ENCODE results near the gene GRM7.

DNA sequence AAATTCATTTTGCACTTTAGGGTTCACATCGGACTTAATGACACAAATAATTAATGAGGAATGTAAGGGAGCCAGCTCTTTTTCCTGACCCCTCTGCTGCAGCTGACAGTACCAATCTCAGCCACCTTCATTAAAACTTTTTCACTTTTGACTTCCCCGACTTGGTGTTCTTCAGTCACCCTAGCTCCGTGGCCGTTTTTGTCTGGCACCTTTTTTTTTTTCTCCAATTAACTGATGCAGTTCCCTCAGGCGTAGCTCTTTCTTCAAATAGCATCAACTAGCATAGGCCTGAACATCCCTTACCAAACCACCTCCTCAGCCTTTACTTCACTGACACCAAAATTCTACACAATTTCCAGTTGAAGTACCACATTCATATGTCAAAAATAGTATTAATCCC, 350.8 kb downstream of the GRM7 start:
- TF ChIP-seq SIN3A (IDR thresholded peaks at IDR 0.05; ENCODE audit: borderline replicate concordance, insufficient read depth, low read length) (no peak), TAF1 (IDR thresholded peaks at IDR 0.05; ENCODE audit: borderline replicate concordance, insufficient read depth, low read length) (no peak), POLR2AphosphoS5 (IDR thresholded peaks at IDR 0.05; ENCODE audit: low read depth, low read length) (no peak)
- TF ChIP-seq, protein P1, sequence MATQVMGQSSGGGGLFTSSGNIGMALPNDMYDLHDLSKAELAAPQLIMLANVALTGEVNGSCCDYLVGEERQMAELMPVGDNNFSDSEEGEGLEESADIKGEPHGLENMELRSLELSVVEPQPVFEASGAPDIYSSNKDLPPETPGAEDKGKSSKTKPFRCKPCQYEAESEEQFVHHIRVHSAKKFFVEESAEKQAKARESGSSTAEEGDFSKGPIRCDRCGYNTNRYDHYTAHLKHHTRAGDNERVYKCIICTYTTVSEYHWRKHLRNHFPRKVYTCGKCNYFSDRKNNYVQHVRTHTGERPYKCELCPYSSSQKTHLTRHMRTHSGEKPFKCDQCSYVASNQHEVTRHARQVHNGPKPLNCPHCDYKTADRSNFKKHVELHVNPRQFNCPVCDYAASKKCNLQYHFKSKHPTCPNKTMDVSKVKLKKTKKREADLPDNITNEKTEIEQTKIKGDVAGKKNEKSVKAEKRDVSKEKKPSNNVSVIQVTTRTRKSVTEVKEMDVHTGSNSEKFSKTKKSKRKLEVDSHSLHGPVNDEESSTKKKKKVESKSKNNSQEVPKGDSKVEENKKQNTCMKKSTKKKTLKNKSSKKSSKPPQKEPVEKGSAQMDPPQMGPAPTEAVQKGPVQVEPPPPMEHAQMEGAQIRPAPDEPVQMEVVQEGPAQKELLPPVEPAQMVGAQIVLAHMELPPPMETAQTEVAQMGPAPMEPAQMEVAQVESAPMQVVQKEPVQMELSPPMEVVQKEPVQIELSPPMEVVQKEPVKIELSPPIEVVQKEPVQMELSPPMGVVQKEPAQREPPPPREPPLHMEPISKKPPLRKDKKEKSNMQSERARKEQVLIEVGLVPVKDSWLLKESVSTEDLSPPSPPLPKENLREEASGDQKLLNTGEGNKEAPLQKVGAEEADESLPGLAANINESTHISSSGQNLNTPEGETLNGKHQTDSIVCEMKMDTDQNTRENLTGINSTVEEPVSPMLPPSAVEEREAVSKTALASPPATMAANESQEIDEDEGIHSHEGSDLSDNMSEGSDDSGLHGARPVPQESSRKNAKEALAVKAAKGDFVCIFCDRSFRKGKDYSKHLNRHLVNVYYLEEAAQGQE (IDR thresholded peaks at IDR 0.05; ENCODE audit: insufficient read depth in 1 of 2, low read depth in 2 of 2, low read length in 2 of 2) = no peak

Data from PFSK-1 (cell line).